Inflammatory macrophage treated with lipopolysaccharide for 4 hours (primary cell): ENCODE measurements around the gene SETD3.

Source experiments
- DNase-seq: peaks from one replicate; pipeline ENCODE4 v3.0.0-alpha.2; 2020

The SETD3 gene

GRCh38 chr14:99418242-99418641 is 62.4 kb downstream of the SETD3 start:
- no peak for DNase-seq

DNA sequence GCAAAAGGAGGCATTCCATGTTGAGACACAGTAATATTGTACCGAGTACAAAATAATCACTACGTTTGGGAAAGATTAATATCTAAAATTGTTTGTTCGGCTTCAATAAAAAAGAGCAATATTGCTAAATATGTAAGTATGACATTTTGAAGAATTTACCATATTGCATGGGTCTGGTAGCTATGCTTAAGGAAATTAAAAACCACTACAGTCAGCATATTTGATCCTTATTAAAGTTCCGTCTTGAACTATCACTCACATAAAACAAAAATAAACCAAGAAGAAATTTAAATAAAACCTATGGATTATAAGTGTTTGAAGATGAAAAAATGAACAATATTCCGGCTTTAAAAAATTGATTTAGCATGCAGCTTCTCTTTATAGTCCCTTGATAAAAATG is 63.8 kb downstream of the SETD3 start:
- no peak for DNase-seq

DNA sequence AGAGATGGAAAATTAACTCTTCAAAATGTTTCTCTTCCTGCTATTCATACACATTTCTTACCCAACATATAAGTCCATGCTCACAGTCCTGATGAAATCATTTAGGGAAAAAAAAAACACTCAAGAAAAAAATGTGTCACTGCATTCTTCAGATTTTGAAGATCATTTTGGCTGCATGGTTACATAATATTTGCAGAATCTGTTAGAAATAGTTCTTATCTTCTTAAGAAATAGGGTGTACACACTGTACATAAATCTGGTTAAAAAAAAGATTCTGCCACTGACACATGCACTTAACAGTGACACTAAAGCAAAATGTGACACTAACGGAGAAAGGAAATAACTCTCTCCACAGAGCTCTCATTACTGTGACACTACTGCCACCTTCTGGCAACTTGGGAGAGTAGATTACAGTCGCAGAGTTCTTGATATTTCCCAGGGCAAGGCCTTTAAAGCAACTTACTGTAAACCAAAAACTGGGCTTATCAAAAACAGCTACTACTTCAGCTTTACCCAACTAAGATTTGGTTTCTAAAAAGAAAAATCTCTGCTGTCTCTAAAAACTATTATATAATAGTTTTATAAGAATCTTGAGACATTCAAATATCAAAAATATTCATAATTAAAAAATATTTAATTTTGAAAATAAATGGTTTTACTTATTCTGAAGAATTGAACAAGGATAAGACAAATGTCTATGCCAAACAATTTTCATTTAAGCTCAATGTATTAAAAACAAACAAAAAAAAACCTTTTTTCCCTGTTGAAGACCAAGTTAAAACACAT is 65.0 kb downstream of the SETD3 start:
- DNase-seq: peak; percentile 77

DNA sequence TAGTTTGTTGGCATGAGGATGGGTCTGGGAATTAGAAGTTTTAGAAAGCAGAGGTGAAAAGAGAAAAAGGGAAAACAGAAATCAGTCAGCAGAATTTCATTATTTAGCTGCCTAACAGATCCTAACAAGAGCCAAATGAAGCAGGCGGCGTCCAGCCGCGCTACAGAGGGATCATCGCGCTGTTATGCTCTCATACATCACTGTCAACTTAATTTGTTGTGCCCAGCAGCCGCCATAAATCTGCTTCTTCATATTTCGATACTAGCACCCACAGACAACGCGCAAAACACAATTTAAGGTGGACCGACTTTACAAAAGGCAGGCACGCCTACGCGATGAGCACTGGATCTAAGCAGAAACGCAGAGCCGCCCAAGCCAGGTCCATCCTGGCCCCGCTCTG is 66.7 kb downstream of the SETD3 start:
- no peak for DNase-seq

GRCh38 chr14:99413172-99413571 is 67.5 kb downstream of the SETD3 start:
- DNase-seq: no peak

GRCh38 chr14:99412117-99413061 is 68.3 kb downstream of the SETD3 start:
- DNase-seq: no peak

- no peak for DNase-seq
Measured at GRCh38 chr14:99410019-99410418, 70.6 kb downstream of the SETD3 start.

- no peak for DNase-seq
Measured at GRCh38 chr14:99408971-99409289, 71.7 kb downstream of the SETD3 start.

- DNase-seq: no peak
Measured at GRCh38 chr14:99408286-99408970, 72.2 kb downstream of the SETD3 start.

- no peak for DNase-seq
Measured at GRCh38 chr14:99407416-99407815, 73.2 kb downstream of the SETD3 start.

DNA sequence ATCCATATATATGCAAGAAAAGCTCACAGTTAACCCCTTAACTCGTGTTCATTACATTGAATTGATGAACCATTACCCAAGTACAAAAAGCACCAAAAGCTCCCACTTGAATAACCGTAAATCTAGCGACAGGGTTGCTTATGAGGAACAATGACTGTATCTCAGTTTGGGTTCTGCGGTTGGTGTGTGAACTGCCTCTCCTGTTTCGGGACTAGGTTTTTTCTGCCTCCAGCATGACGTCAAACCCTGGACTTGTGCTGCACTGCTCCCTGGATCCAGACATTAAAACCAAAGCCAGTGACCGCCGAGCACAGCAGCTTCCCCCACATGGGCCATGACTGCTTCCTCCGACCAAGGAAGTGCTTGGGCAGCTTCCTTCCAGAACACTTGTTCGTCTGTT is 77.7 kb downstream of the SETD3 start:
- DNase-seq: no peak

DNA sequence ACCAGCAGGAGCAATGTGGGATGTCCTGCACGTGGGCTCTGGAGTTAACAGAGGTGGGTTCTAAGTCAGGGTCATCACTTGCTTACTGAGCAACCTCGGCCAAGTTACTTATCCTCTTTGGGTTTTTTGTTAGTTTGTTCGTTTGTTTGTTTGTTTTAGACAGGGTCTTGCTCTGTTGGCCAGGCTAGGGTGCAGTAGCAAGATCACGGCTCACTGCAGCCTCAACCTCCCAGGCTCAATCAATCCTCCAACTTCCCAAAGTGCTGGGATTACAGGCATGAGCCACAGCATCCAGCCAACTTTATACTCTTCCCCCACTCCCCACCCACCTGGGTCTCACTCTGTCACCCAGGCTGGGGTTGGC is 78.4 kb downstream of the SETD3 start:
- DNase-seq: no peak

DNA sequence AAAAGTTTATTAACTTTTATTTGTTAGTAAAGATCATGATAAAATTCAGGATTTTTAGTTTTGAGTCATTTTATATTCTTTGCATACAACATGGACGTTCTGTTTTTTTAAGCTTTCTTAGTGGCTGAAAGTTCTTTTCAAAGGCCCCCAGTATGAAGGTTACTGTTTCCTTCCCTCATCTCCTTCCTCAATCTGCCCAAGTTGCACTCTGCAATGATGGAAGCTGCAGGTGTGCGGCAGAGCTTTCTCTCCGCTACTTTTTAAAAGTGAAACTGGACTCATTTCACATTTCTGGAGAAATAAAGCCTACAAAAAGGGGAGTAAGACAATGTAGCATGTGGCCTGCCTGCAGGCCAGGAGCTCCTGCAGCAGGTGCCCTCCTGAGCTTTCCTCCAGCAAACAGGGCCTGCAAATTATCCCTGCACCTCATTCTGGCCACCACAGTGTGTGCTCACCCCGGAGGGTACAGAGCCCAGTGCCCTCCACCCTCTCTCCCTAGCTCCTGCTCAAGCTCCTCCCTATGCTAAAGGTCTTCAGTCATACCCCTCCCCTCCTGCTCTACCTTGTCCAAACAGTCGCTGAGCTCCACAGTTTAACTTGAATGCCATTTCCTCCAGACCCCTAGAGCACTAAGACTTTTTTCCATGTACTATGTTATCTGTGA is 78.9 kb downstream of the SETD3 start:
- no peak for DNase-seq

- no peak for DNase-seq
Measured at GRCh38 chr14:99401211-99401610, 79.4 kb downstream of the SETD3 start.

DNA sequence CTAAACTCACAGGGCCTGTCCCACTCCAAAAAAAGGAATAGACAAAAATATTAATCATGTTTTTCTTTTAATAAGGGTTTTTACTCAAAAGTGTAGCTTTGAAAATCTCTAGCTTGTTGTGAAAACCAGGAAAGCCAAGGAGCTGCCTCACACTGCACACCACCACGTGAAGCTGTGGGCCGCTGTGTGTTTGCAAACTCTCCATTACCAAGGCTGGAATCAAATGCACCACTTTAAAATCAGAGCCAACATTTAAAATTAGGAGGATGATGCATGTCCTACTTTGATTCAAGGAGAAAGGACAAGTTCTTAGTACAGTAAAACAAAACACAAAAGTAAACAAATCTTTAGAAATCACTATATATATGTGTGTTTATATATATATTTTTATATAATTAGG is 83.0 kb downstream of the SETD3 start:
- DNase-seq: no peak

GRCh38 chr14:99395909-99396530 is 84.6 kb downstream of the SETD3 start:
- DNase-seq: no peak

DNA sequence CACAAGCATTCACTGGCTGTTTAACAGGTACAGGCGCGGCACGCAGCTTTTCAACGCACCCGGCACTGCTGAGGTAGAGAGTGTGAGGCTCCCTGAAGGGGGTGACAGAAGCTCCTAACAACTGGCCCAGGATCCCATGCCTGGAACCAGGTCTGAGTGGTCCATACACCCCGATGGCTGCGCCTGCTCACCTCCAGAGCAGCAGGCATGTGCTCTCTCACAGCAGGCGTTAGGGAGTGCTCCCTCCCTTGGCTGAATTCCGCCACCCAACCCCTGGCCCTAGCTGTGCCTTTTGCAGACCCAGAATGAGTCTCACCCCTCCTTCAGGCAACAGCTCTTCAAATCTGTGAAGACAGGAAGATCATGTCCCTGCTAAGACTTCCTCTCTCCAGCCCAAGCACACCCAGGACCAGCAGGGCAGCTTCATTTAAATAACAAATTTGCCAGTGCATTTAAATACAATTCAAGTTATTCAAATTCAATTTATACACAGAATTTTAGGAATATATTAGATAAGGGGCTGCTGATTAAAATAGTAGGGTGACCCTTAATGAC is 86.0 kb downstream of the SETD3 start:
- no peak for DNase-seq

GRCh38 chr14:99393059-99393655 is 87.5 kb downstream of the SETD3 start:
- DNase-seq: peak; percentile 10

DNA sequence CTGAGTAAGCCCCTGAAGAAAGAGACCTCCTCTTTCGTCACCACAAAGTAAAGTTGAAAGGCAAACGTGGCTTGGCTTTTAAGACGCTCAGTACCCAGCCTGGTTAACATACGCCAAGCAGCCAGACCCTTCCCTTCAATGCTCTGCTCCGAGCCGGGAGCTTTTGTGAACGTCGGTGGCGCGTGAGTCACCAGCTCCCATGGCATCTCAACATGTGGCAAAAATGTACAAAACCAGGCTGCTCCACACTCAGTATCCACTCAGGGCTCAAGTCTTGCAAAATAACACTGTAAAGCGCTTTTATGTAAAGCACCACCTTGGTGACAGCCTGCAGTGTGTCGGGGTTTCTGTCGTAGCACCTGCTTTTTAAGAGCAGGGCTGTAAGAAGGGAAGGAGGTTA is 89.0 kb downstream of the SETD3 start:
- no peak for DNase-seq

DNA sequence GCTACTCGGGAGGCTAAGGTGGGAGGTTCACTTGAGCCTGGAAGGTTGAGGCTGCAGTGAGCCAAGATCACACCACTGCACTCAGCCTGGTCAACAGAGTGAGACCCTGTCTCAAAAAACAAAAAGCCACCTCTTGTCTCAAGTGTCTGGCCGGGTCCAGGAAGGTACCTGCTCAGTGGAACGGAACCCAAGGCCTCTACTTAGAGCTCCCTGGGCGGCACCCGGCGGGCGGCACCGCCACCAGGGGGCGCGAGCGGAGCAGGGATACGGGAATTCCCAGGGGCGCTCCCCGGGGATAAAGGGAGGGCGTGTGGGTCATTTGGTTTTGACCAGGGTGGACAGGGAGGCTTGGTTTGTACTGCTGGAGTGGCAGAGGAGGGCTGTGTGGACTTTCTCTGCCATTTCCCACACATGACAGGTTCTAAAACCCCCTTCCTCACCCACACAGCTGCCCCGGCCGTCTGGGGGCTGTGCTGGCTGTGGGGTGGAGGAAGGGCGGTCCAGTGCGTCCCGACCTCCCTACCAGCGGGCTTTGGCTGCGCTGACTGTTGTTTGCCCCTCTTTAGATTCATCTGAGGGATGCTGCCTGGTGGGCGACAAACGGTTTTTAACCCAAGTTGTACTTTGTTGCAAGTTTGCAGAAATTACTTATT is 91.4 kb downstream of the SETD3 start:
- peak; percentile 35 for DNase-seq

- DNase-seq: no peak
Measured at GRCh38 chr14:99388286-99388685, 92.4 kb downstream of the SETD3 start.
